GM12878 (cell line): ENCODE measurements around the gene GPC2. TPM values are rescaled to one million over a fixed set of nuclear protein-coding genes. Genes with fewer than 3 reads are reported as not detected.

ENCODE experiments used
- ATAC-seq: fragments of 200-7000 bp; cut with Tn5 transposase; 3 replicates; pipeline ENCODE4 v1.9.1; 2020; ENCODE audit warnings: mild to moderate bottlenecking, moderate library complexity
- BruUV-seq: library from RNA; stranded (reverse); fragments of 400-500 nt; replicated peaks from 2 replicates; lab custom pipeline; 2021; lab: Mats Ljungman, UMichigan
- CTCF ChIA-PET: fragments of 300-600 bp; sonication (Branson Sonifier 250); formaldehyde crosslinking; extraction: SDS; loops from one replicate; lab custom pipeline; 2021; ENCODE audit warnings: inconsistent platforms; lab: Yijun Ruan, JAX
- POLR2A ChIA-PET: fragments of 350-600 bp; formaldehyde crosslinking; extraction: SDS; loops from one replicate; lab custom pipeline; 2021; ENCODE audit warnings: inconsistent platforms; lab: Charles Lee
- RAD21 ChIA-PET: fragments of 300-600 bp; sonication (Branson Sonifier 250); formaldehyde crosslinking; loops from one replicate; lab custom pipeline; 2023; ENCODE audit warnings: antibody characterized with exemption; ENCODE audit not compliant: unreplicated experiment; lab: Charles Lee
- SMC1A ChIA-PET: fragments of 300-600 bp; sonication (Branson Sonifier 250); formaldehyde crosslinking; loops from one replicate; lab custom pipeline; 2023; ENCODE audit not compliant: unreplicated experiment, uncharacterized antibody; lab: Charles Lee
- DNase-seq: peaks from one replicate; pipeline ENCODE4 v3.0.0-alpha.2; 2011; ENCODE audit warnings: low read depth, low spot score
- FAIRE-seq: peaks from 3 replicates; lab custom pipeline; 2011; peaks lifted over from hg19 to GRCh38; lab: Jason Lieb, UNC
- H2AFZ ChIP-seq: 2 replicates; pipeline ENCODE4 v1.6.0; 2011; ENCODE audit warnings: low read depth, low read length, control low read depth; ENCODE audit not compliant: control insufficient read depth
- H3K27ac ChIP-seq: 2 replicates; pipeline ENCODE4 v1.5.1; 2011; ENCODE audit warnings: control low read depth; ENCODE audit not compliant: control insufficient read depth, insufficient read depth
- H3K27me3 ChIP-seq, 2 experiments: replicated peaks in 1 of 2; 2 replicates each; pipeline versions ENCODE4 v1.6.0 to v1.6.1; 2011; ENCODE audit warnings: low read length in 1 of 2; ENCODE audit not compliant: control insufficient read depth in 2 of 2, insufficient read depth in 2 of 2
- H3K36me3 ChIP-seq, 2 experiments: 2 replicates each; pipeline ENCODE4 v1.5.1; 2011; ENCODE audit warnings: low read length in 1 of 2; ENCODE audit not compliant: control insufficient read depth in 2 of 2, insufficient read depth in 2 of 2
- H3K4me1 ChIP-seq: 2 replicates; pipeline ENCODE4 v1.6.1; 2011; ENCODE audit warnings: mild to moderate bottlenecking, low read length, moderate library complexity, mixed read lengths; ENCODE audit not compliant: control insufficient read depth, insufficient read depth
- H3K4me2 ChIP-seq: 2 replicates; pipeline ENCODE4 v1.6.0; 2011; ENCODE audit warnings: control low read depth; ENCODE audit not compliant: control insufficient read depth, insufficient read depth
- H3K4me3 ChIP-seq: fragments of 200-600 bp; sonication (generic); 2 replicates; pipeline ENCODE4 v1.5.1; 2016
- H3K79me2 ChIP-seq: 2 replicates; pipeline ENCODE4 v1.6.0; 2011; ENCODE audit warnings: low read length; ENCODE audit not compliant: control insufficient read depth, insufficient read depth
- H3K9ac ChIP-seq: 2 replicates; pipeline ENCODE4 v1.8.0; 2011; ENCODE audit warnings: low read length, control low read depth, mixed read lengths; ENCODE audit not compliant: control insufficient read depth, insufficient read depth
- H3K9me3 ChIP-seq: replicated peaks from 3 replicates; pipeline ENCODE4 v1.5.1; 2011; ENCODE audit warnings: mild to moderate bottlenecking, low read length; ENCODE audit not compliant: control insufficient read depth, insufficient read depth
- H4K20me1 ChIP-seq: 2 replicates; pipeline ENCODE4 v1.6.0; 2011; ENCODE audit not compliant: control insufficient read depth, insufficient read depth
- ETV6 ChIP-seq, 2 experiments: fragments of 450-650 bp in 1 of 2; IDR thresholded peaks in 1 of 2; conservative IDR thresholded peaks in 1 of 2; 2 replicates each; pipeline ENCODE4 v1.6.1; 2014; ENCODE audit warnings: antibody characterized with exemption in 1 of 2, borderline replicate concordance in 1 of 2, low read depth in 1 of 2, mild to moderate bottlenecking in 1 of 2, moderate library complexity in 1 of 2
- ZBTB40 ChIP-seq: fragments of 450-650 bp; IDR thresholded peaks from 2 replicates; pipeline ENCODE4 v1.6.1; 2016; ENCODE audit warnings: mild to moderate bottlenecking, moderate library complexity, borderline replicate concordance
- WGBS: methylation state at CpG from one replicate; pipeline ENCODE4 v1.1.6; 2016; ENCODE audit warnings: low lambda C conversion rate; ENCODE audit not compliant: insufficient replicate concordance, insufficient coverage; ENCODE audit errors: missing lambda C conversion rate; 5-methylcytosine and 5-hydroxymethylcytosine counted together
- in situ Hi-C: fragments of 300-500 bp; cut with MboI; formaldehyde crosslinking; loops from 9 replicates; pipeline ENCODE4 v1.14.3; 2018; ENCODE audit warnings: mixed read lengths
- intact Hi-C: fragments of 100-400 bp; cut with micrococcal nuclease; formaldehyde crosslinking; loops from one replicate; pipeline ENCODE4 v1.14.2; 2022; ENCODE audit not compliant: unreplicated experiment
- polyA plus RNA-seq, 11 experiments: library from polyadenylated mRNA; depleted of rRNA in 4 of 11; unstranded in 6 of 11; stranded (reverse) in 5 of 11; fragments of >200 nt; fragmentation: Nextera tagmentation in 4 of 11; fragmentation: Illumina TruSeq in 1 of 11; extraction: Ambion mirVana in 4 of 11; extraction: Trizol in 1 of 11; gene quantifications; 1 replicate in 1 of 11; 2 replicates in 10 of 11; pipeline versions ENCODE4 v1.2.1 to v1.2.3, GENCODE V29; 2011 to 2016; ENCODE audit warnings: inconsistent platforms in 2 of 11, missing spikeins in 2 of 11, low read depth in 1 of 11
- total RNA-seq, 4 experiments: library from RNA; depleted of rRNA in 3 of 4; stranded (reverse); fragments of >200 nt in 3 of 4; fragmentation: Illumina TruSeq in 1 of 4; extraction: Trizol in 1 of 4; gene quantifications; 2 replicates each; pipeline versions ENCODE4 v1.2.1 to v1.2.3, GENCODE V29; 2013 to 2021

GPC2 gene
- total and polyA plus RNA-seq, 10 of the 15 experiments (the other 5 are each of a cell fraction or from before 2014, with no cell fraction given): 0.19 to 6.3 (median 0.77) TPM

DNA sequence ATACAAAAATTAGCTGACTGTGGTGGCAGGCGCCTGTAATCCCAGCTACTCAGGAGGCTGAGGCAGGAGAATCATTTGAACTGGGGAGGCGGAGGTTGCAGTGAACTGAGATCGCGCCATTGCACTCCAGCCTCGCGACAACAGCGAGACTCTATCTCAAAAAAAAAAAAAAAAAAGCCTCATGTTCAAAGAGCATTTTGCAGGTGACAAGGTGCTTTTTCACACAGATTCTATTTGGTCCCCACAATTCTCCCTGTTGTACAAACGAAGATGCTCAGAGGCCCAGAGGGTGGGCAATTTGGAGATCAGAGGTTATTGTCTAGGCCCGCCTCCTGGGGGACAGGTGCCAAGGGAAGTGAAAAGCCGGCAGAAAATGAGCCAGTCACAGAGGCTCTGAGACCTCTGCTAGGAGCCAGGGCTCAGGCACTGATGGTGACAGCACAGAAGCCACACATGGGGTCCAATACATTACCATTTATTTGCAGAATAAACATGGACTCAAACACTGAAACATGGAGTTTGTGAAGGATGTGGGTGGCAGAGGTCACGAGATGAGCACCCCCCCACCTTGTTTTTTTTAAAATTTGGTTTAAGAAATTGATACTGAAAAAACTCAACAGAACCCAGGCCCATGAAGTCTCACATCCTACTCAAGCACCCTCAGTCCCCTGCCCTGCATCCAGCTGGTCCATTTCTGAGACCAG is 7.9 kb downstream of the GPC2 start:
- peaks cover 49% of the 10 kb centered on the region for H3K4me1 ChIP-seq
- H3K27me3 ChIP-seq: peaks cover 4 to 6% of the 10 kb centered on the region in 2 experiments; a peak in 3 of 4 replicates
- ChIA-PET SMC1A (interaction anchor here (1.5 to 2.0 kb wide), 2 partner anchors 11 to 36 kb away, joined by 4 to 6 read pairs; no protein-coding TSS in a partner anchor), RAD21 (interaction anchor here (1.5 to 1.9 kb wide), 2 partner anchors 36 to 238 kb away, joined by 3 to 7 read pairs; no protein-coding TSS in a partner anchor), CTCF (interaction anchor here (0.9 to 2.2 kb wide), 5 partner anchors 10 to 33 kb away, joined by 3 to 9 read pairs (median 7); partner anchors contain the start of gene TRAPPC14), POLR2A (interaction anchor here (0.6 to 3.3 kb wide), 4 partner anchors 8 to 199 kb away, joined by 3 to 11 read pairs (median 3); partner anchors contain the start of genes GPC2, LAMTOR4 and STAG3)
- H3K79me2 ChIP-seq: no peaks in the 10 kb centered on the region
- in situ Hi-C loops: no loop called here
- DNase-seq (no peak), ATAC-seq (peak; percentile 47), FAIRE-seq (no peak)
- H3K4me2 ChIP-seq: peak overlapping the region; percentile 63
- no peaks in the 10 kb centered on the region for H3K9me3 ChIP-seq
- intact Hi-C loops: no loop called here
- no peak overlapping the region for H3K27ac ChIP-seq
- no peaks in the 10 kb centered on the region for H3K36me3 ChIP-seq
- TF ChIP-seq ZBTB40 (no peak), ETV6 (conservative IDR thresholded peaks at IDR 0.05 in 1 of 2, IDR thresholded peaks at IDR 0.05 in 1 of 2; ENCODE audit: borderline replicate concordance in 1 of 2, low read depth in 1 of 2) (no peak)
- TF ChIP-seq, all 136 proteins: peak for 0
- no peak overlapping the region for H3K9ac ChIP-seq
- BruUV-seq: no TSS peak
- H3K4me3 ChIP-seq: no peak overlapping the region
- WGBS: 66% methylated on average over 11 of the region's 11 CpGs
- H2AFZ ChIP-seq: no peak overlapping the region
- H4K20me1 ChIP-seq: no peaks in the 10 kb centered on the region
